Measurements from ENCODE around the gene AHDC1.

AHDC1 gene

DNA sequence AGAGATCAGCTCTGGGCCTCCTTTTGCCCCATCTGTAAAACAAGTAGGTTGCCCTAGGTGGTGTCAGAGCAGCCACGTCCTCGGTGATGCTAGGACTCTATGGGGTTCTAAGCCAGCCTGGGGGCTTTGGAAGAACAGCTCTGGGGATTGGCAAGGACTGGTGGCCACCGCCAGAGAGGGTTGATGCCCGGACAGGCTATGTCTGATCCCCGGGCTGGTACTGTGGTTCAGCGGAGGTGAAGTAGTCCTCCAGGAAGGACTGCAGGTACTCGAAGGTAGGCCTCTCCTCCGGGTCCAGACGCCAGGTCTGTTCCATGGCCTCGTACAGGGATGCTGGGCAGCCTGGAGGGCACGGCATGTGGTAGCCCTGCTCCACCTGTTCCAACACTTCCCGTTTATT is 8.8 kb upstream of the AHDC1 start:
- H3K27ac ChIP-seq (ENCODE audit: extremely low read depth, low read depth, low read length) = no peak overlapping the region
- H3K4me1 ChIP-seq (ENCODE audit: control insufficient read depth, insufficient read depth, low read length) = no peaks in the 10 kb centered on the region
- no peak overlapping the region for H3K4me3 ChIP-seq (ENCODE audit: low read depth, low read length)
- TF ChIP-seq ZNF501 (tag by site-specific recombination; IDR thresholded peaks at IDR 0.05) (no peak), ZNF239 (tag by site-specific recombination; IDR thresholded peaks at IDR 0.05) (no peak), ZBTB1 (tag by site-specific recombination; IDR thresholded peaks at IDR 0.05) (no peak), ZNF248 (tag by site-specific recombination; IDR thresholded peaks at IDR 0.05) (no peak), ZNF157 (tag by site-specific recombination; IDR thresholded peaks at IDR 0.05) (no peak), SALL2 (tag by site-specific recombination; IDR thresholded peaks at IDR 0.05; ENCODE audit: borderline replicate concordance) (no peak)
- TF ChIP-seq, protein P1, sequence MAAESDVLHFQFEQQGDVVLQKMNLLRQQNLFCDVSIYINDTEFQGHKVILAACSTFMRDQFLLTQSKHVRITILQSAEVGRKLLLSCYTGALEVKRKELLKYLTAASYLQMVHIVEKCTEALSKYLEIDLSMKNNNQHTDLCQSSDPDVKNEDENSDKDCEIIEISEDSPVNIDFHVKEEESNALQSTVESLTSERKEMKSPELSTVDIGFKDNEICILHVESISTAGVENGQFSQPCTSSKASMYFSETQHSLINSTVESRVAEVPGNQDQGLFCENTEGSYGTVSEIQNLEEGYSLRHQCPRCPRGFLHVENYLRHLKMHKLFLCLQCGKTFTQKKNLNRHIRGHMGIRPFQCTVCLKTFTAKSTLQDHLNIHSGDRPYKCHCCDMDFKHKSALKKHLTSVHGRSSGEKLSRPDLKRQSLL (tag by site-specific recombination; IDR thresholded peaks at IDR 0.05) = no peak
- TF ChIP-seq, protein P2, sequence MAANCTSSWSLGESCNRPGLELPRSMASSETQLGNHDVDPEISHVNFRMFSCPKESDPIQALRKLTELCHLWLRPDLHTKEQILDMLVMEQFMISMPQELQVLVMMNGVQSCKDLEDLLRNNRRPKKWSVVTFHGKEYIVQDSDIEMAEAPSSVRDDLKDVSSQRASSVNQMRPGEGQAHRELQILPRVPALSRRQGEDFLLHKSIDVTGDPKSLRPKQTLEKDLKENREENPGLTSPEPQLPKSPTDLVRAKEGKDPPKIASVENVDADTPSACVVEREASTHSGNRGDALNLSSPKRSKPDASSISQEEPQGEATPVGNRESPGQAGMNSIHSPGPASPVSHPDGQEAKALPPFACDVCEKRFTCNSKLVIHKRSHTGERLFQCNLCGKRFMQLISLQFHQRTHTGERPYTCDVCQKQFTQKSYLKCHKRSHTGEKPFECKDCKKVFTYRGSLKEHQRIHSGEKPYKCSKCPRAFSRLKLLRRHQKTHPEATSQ (tag by site-specific recombination; IDR thresholded peaks at IDR 0.05) = no peak
- ChIA-PET POLR2A (no interaction called here), CTCF (interaction anchor here (1.0 to 15.0 kb wide), 2 partner anchors 31 to 54 kb away, joined by 3 to 317 read pairs; partner anchors contain the start of gene IFI6)
- no peaks in the 10 kb centered on the region for H3K36me3 ChIP-seq (ENCODE audit: control insufficient read depth in 2 of 2, insufficient read depth in 1 of 2, low read length in 2 of 2)
- no peaks in the 10 kb centered on the region for H3K9me3 ChIP-seq (ENCODE audit: control insufficient read depth, insufficient read depth, low read depth, low read length)

DNA sequence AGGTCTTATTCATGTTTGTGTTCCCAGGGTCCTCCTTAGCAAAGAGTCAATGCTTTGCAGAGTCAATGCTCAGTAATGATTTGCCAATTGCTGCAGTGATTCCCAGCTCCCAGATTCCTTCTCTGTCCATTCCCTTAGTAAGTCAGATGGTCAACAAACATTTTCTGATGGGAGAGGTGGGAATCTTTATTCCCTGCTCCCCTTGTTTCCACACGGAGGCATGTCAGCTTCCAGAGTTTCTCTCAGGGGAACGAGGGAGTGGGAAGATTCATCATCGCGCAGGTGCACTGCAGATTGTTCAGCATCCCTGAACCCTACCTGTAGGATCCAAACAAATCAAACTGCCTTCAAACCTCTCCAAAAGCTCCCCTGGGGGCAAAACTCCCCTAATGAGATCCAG is 7.5 kb upstream of the AHDC1 start:
- ChIA-PET POLR2A (no interaction called here), CTCF (interaction anchor here (1.9 to 15.0 kb wide), 2 partner anchors 33 to 55 kb away, joined by 7 to 317 read pairs; partner anchors contain the start of gene IFI6)
- TF ChIP-seq, protein P3, sequence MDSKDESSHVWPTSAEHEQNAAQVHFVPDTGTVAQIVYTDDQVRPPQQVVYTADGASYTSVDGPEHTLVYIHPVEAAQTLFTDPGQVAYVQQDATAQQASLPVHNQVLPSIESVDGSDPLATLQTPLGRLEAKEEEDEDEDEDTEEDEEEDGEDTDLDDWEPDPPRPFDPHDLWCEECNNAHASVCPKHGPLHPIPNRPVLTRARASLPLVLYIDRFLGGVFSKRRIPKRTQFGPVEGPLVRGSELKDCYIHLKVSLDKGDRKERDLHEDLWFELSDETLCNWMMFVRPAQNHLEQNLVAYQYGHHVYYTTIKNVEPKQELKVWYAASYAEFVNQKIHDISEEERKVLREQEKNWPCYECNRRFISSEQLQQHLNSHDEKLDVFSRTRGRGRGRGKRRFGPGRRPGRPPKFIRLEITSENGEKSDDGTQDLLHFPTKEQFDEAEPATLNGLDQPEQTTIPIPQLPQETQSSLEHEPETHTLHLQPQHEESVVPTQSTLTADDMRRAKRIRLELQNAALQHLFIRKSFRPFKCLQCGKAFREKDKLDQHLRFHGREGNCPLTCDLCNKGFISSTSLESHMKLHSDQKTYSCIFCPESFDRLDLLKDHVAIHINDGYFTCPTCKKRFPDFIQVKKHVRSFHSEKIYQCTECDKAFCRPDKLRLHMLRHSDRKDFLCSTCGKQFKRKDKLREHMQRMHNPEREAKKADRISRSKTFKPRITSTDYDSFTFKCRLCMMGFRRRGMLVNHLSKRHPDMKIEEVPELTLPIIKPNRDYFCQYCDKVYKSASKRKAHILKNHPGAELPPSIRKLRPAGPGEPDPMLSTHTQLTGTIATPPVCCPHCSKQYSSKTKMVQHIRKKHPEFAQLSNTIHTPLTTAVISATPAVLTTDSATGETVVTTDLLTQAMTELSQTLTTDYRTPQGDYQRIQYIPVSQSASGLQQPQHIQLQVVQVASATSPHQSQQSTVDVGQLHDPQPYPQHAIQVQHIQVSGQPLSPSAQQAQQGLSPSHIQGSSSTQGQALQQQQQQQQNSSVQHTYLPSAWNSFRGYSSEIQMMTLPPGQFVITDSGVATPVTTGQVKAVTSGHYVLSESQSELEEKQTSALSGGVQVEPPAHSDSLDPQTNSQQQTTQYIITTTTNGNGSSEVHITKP (tag by site-specific recombination; IDR thresholded peaks at IDR 0.05) = peak; percentile 24; the same call in 1 of the 2 replicates
- TF ChIP-seq, protein P4, sequence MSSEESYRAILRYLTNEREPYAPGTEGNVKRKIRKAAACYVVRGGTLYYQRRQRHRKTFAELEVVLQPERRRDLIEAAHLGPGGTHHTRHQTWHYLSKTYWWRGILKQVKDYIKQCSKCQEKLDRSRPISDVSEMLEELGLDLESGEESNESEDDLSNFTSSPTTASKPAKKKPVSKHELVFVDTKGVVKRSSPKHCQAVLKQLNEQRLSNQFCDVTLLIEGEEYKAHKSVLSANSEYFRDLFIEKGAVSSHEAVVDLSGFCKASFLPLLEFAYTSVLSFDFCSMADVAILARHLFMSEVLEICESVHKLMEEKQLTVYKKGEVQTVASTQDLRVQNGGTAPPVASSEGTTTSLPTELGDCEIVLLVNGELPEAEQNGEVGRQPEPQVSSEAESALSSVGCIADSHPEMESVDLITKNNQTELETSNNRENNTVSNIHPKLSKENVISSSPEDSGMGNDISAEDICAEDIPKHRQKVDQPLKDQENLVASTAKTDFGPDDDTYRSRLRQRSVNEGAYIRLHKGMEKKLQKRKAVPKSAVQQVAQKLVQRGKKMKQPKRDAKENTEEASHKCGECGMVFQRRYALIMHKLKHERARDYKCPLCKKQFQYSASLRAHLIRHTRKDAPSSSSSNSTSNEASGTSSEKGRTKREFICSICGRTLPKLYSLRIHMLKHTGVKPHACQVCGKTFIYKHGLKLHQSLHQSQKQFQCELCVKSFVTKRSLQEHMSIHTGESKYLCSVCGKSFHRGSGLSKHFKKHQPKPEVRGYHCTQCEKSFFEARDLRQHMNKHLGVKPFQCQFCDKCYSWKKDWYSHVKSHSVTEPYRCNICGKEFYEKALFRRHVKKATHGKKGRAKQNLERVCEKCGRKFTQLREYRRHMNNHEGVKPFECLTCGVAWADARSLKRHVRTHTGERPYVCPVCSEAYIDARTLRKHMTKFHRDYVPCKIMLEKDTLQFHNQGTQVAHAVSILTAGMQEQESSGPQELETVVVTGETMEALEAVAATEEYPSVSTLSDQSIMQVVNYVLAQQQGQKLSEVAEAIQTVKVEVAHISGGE (tag by site-specific recombination; conservative IDR thresholded peaks at IDR 0.05; ENCODE audit: low read depth) = peak; percentile 94
- TF ChIP-seq ZNF626 (tag by site-specific recombination; IDR thresholded peaks at IDR 0.05) = no peak
- no peaks in the 10 kb centered on the region for H3K4me1 ChIP-seq (ENCODE audit: control insufficient read depth, insufficient read depth, low read length)
- H3K27ac ChIP-seq (ENCODE audit: extremely low read depth, low read depth, low read length) = no peak overlapping the region
- H3K36me3 ChIP-seq (ENCODE audit: control insufficient read depth in 2 of 2, insufficient read depth in 1 of 2, low read length in 2 of 2) = no peaks in the 10 kb centered on the region
- no peak overlapping the region for H3K4me3 ChIP-seq (ENCODE audit: low read depth, low read length)
- no peaks in the 10 kb centered on the region for H3K9me3 ChIP-seq (ENCODE audit: control insufficient read depth, insufficient read depth, low read depth, low read length)
